ENCODE data around the gene ABI3BP.

ABI3BP gene

DNA sequence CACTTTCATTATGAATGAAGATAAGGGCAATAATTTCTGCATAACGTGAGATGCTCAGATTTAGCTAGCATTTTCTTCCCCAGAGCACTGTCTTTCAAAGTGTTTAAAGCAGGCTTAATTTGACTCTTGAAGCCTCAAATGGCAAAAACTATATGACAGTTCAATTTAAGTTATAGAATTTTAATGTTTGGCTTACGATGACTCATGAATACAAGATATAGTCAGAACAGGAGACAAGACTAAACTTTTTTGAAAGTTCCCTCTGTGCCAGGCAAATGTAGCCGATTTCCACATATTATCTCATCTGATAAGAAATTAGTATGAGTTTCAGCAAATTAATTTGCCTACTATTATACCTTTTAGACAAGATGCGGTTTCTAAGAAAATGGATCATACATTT is 19.6 kb downstream of the ABI3BP start:
- no peak for DNase-seq (ENCODE audit: low read depth)
- TF ChIP-seq, protein P1, sequence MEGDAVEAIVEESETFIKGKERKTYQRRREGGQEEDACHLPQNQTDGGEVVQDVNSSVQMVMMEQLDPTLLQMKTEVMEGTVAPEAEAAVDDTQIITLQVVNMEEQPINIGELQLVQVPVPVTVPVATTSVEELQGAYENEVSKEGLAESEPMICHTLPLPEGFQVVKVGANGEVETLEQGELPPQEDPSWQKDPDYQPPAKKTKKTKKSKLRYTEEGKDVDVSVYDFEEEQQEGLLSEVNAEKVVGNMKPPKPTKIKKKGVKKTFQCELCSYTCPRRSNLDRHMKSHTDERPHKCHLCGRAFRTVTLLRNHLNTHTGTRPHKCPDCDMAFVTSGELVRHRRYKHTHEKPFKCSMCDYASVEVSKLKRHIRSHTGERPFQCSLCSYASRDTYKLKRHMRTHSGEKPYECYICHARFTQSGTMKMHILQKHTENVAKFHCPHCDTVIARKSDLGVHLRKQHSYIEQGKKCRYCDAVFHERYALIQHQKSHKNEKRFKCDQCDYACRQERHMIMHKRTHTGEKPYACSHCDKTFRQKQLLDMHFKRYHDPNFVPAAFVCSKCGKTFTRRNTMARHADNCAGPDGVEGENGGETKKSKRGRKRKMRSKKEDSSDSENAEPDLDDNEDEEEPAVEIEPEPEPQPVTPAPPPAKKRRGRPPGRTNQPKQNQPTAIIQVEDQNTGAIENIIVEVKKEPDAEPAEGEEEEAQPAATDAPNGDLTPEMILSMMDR (IDR thresholded peaks at IDR 0.05; ENCODE audit: insufficient read depth, low read depth, low read length, missing control alignments) = no peak
- H3K4me3 ChIP-seq (ENCODE audit: low read length) = no peak overlapping the region

DNA sequence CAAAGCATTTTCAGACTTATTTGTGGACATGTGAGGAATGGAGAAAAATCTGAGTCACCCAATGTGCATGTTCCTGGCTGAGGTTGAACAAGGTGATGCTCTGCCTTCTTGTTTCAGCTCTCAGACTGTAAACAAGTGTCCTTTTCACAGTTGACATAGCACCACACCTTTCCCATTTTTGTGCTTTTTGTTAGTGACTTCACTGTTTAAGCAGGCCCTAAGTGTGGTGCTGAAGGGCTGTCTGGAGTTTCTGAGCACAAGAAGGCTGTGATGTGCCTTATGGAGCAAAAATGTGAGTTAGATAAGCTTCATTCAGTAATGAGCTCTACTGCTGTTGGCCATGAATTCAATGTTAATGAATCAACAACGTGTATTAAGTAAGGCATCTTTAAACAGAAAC is 20.4 kb downstream of the ABI3BP start:
- TF ChIP-seq, protein P1 (IDR thresholded peaks at IDR 0.05; ENCODE audit: insufficient read depth, low read depth, low read length, missing control alignments) = no peak

DNA sequence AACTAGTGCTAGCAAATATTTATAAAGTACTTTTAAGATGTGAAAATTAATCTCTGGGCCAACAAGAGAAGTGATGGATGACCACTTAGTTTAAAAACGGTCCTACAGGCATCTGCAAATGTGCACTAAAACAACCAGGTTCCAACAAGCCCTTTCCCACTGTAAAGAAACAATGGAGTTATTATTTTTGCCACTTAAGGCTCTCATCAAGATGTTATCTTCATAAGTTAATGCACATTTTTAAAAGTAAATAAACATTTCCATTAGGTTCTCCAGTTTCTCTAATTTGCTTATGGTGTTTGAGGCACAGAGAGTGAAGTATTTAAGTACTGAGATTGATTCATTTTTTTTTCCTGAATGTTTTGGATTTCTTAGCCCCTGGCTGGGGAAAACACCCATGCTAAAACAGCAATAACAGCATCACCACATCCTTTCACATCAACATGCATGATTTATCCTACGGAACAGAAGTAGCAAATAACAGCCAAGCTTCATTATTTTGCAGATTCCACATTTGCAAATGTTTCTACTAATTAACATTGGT is 20.8 kb downstream of the ABI3BP start:
- DNase-seq (ENCODE audit: low read depth) = no peak
- TF ChIP-seq, protein P1 (IDR thresholded peaks at IDR 0.05; ENCODE audit: insufficient read depth, low read depth, low read length, missing control alignments) = no peak
- H3K4me3 ChIP-seq (ENCODE audit: low read length) = no peak overlapping the region

More for the DNA sequence above, 20.4 kb downstream of the ABI3BP start:
- DNase-seq (ENCODE audit: low read depth) = peak; percentile 79
- H3K4me3 ChIP-seq (ENCODE audit: low read length) = no peak overlapping the region

DNA sequence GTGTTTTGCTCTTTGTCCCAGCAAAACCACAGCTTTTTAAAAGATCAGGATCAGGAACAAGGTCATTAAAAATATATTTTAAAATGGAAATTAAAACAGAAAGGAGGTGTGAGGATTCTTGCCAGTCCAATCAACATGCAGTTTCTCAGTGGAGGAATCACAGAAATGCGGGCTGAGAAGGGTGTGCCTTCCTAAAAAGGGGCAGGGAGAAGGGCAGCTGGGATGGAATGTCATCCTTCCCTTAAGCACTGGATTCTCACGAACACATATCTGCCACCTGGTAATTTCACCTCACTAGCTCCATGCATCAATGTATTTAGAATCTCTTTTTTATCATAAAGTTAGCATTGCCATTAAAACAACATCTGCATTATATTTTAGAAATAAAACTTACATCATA is 21.4 kb downstream of the ABI3BP start:
- DNase-seq (ENCODE audit: low read depth) = no peak
- no peak overlapping the region for H3K4me3 ChIP-seq (ENCODE audit: low read length)
- TF ChIP-seq, protein P1 (IDR thresholded peaks at IDR 0.05; ENCODE audit: insufficient read depth, low read depth, low read length, missing control alignments) = no peak

DNA sequence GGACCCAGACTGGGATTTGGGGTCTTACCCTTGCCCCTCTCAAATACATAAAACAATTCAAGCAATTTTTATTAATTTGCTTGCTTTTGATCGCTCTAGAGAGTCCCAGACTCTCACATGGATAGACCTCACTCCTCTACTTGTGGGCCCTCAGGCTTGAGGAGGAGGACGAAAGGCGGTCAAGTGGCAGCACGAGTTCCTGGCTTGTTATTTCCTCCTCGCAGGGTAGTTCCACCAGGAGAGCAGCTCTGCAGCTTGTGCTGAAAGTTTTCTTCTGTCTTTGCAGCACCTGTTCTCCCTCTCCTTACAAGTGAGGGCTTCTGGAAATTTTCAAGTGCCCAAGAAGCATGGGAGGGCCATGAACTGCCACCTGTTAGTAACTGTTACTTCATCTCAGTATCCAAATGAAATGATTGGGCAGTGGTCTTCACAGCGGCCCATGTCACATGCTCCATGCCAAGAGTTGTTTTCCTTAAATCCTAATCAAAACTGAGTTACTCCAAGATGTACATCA is 22.7 kb downstream of the ABI3BP start:
- no peak overlapping the region for H3K4me3 ChIP-seq (ENCODE audit: low read length)
- TF ChIP-seq, protein P1 (IDR thresholded peaks at IDR 0.05; ENCODE audit: insufficient read depth, low read depth, low read length, missing control alignments) = no peak
- no peak for DNase-seq (ENCODE audit: low read depth)

DNA sequence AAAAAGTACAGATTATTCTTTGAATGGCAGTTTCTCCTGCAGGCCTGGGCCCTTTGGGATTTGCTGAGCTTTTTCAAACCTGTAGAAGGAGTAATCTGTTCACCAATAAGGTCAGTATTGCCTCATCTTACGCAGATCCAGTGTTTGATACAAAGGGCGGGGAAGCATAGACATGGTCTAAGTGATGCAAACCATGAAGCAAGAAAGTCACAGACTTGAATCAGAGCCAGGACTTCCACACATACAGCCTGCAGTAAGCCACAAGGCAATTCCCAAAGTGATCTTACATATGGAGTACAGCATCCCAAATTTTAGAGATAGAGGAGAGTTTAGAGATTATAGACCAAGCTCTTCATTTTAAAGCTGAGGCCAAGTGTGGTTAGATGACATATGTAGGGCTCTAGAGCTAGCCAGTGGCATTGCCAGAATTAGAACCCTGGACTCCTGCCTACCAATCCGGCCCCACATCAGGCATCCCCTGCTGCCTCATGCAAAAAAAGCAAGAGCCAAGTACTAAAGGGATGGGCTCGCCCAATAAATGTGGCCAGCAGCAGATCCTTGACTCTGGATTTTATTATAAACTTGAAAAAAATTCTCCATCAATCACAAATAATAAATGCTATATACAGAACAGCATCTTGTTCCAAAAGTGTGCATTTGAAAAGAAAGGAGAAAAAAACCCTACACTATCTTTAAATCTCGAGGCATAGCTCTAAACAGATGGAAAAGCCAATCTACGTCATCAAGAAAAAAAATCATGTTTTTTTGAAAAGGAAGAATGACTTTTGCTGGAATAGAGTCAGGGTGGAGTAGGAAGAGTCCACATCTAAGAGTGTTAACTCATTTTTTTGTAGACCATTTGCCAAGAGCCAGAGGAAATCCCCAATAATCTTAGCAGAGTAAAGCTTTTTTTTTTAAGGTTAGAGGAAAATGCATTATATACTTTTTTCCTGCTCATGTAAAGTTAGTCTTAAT is 24.0 kb downstream of the ABI3BP start:
- DNase-seq (ENCODE audit: low read depth) = peak; percentile 41
- H3K4me3 ChIP-seq (ENCODE audit: low read length) = no peak overlapping the region
- TF ChIP-seq, protein P1 (IDR thresholded peaks at IDR 0.05; ENCODE audit: insufficient read depth, low read depth, low read length, missing control alignments) = no peak

Data from epithelial cell of esophagus (primary cell).